WTC11 (cell line): ENCODE data around the gene PRKAA2. TPM values are rescaled to one million over a fixed set of nuclear protein-coding genes. Genes with fewer than 3 reads are reported as not detected.

Experiments
- ATAC-seq: fragments of 200-7000 bp; cut with Tn5 transposase; 2 replicates; pipeline ENCODE4 v1.10.0; 2021; ENCODE audit warnings: mild to moderate bottlenecking, moderate library complexity
- CTCF ChIA-PET: fragments of 300-600 bp; sonication (Branson Sonifier 250); formaldehyde crosslinking; loops from one replicate; lab custom pipeline; 2021; ENCODE audit warnings: antibody characterized with exemption; lab: Charles Lee
- POLR2A ChIA-PET: fragments of 350-600 bp; sonication (Branson Sonifier 250); formaldehyde crosslinking; loops from one replicate; lab custom pipeline; 2021; ENCODE audit warnings: antibody characterized with exemption; lab: Charles Lee
- DNase-seq: peaks from one replicate; pipeline ENCODE4 v3.0.0; 2021; ENCODE audit warnings: low spot score
- H3K27ac Mint-ChIP-seq: 2 replicates; pipeline ENCODE4 v1.8.0; 2021; ENCODE audit warnings: mixed read lengths
- H3K27me3 Mint-ChIP-seq: 2 replicates; pipeline ENCODE4 v1.8.0; 2021; ENCODE audit warnings: low read depth, mild to moderate bottlenecking, moderate library complexity, mixed read lengths
- H3K36me3 Mint-ChIP-seq: 2 replicates; pipeline ENCODE4 v1.8.0; 2021; ENCODE audit warnings: mixed read lengths
- H3K4me1 Mint-ChIP-seq: 2 replicates; pipeline ENCODE4 v1.8.0; 2022; ENCODE audit warnings: mixed read lengths
- H3K4me3 Mint-ChIP-seq: 2 replicates; pipeline ENCODE4 v1.8.0; 2021; ENCODE audit warnings: mild to moderate bottlenecking, moderate library complexity, mixed read lengths
- H3K9me3 Mint-ChIP-seq: 2 replicates; pipeline ENCODE4 v1.8.0; 2021; ENCODE audit warnings: mixed read lengths
- ATF1 ChIP-seq: sonication (generic); formaldehyde crosslinking; IDR thresholded peaks from 2 replicates; pipeline ENCODE4 v1.8.1; 2023; ENCODE audit warnings: mild to moderate bottlenecking, moderate library complexity, missing genetic modification reagents
- CBFB ChIP-seq: sonication (generic); formaldehyde crosslinking; IDR thresholded peaks from 2 replicates; pipeline ENCODE4 v1.8.1; 2022; ENCODE audit warnings: mild to moderate bottlenecking, low read depth, missing genetic modification reagents
- EMX1 ChIP-seq: fragments of 250-450 bp; sonication (Bioruptor Pico); IDR thresholded peaks from 2 replicates; pipeline ENCODE4 v1.8.0; 2021; ENCODE audit warnings: mild to moderate bottlenecking
- ESRRA ChIP-seq: sonication (generic); formaldehyde crosslinking; IDR thresholded peaks from 2 replicates; pipeline ENCODE4 v1.8.1; 2022; ENCODE audit warnings: mild to moderate bottlenecking, missing genetic modification reagents, borderline replicate concordance
- JUN ChIP-seq: sonication (generic); formaldehyde crosslinking; IDR thresholded peaks from 2 replicates; pipeline ENCODE4 v1.8.0; 2023; ENCODE audit warnings: mild to moderate bottlenecking, missing genetic modification reagents
- NR2C2 ChIP-seq: sonication (generic); formaldehyde crosslinking; IDR thresholded peaks from 2 replicates; pipeline ENCODE4 v1.8.0; 2022; ENCODE audit warnings: mild to moderate bottlenecking, missing genetic modification reagents
- NR3C1 ChIP-seq: sonication (generic); formaldehyde crosslinking; conservative IDR thresholded peaks from 2 replicates; pipeline ENCODE4 v1.8.1; 2023; ENCODE audit warnings: low read depth, mild to moderate bottlenecking, missing genetic modification reagents
- SMAD3 ChIP-seq: sonication (generic); formaldehyde crosslinking; IDR thresholded peaks from 2 replicates; pipeline ENCODE4 v1.8.0; 2022; ENCODE audit warnings: missing genetic modification reagents, mild to moderate bottlenecking, borderline replicate concordance
- TCF7 ChIP-seq: sonication (generic); formaldehyde crosslinking; IDR thresholded peaks from 2 replicates; pipeline ENCODE4 v1.8.0; 2022; ENCODE audit warnings: mild to moderate bottlenecking, low read depth, missing genetic modification reagents, moderate library complexity
- ZNF121 ChIP-seq: sonication (generic); formaldehyde crosslinking; IDR thresholded peaks from 2 replicates; pipeline ENCODE4 v1.8.0; 2023; ENCODE audit warnings: missing genetic modification reagents
- total RNA-seq: library from RNA; stranded (reverse); gene quantifications from 3 replicates; pipeline ENCODE4 v1.2.3, GENCODE V29; 2021
- TF ChIP-seq, protein P1 (sequence below): fragments of 250-450 bp; sonication (Bioruptor Pico); IDR thresholded peaks from 2 replicates; pipeline ENCODE4 v1.9.0; 2021; ENCODE audit warnings: mild to moderate bottlenecking, borderline replicate concordance
- TF ChIP-seq, protein P2 (sequence below): fragments of 200-600 bp; IDR thresholded peaks from 2 replicates; pipeline ENCODE4 v1.8.0; 2022; ENCODE audit warnings: antibody characterized with exemption
- TF ChIP-seq, protein P3 (sequence below): sonication (generic); formaldehyde crosslinking; IDR thresholded peaks from 2 replicates; pipeline ENCODE4 v1.8.1; 2022; ENCODE audit warnings: low read depth, mild to moderate bottlenecking, moderate library complexity, missing genetic modification reagents, borderline replicate concordance
- TF ChIP-seq, protein P4 (sequence below): fragments of 250-450 bp; sonication (Bioruptor Pico); IDR thresholded peaks from 2 replicates; pipeline ENCODE4 v2.1.2; 2022; ENCODE audit warnings: mild to moderate bottlenecking, moderate library complexity
- TF ChIP-seq, protein P5 (sequence below): fragments of 250-450 bp; sonication (Bioruptor Pico); conservative IDR thresholded peaks from 2 replicates; pipeline ENCODE4 v1.9.0; 2021; ENCODE audit warnings: mild to moderate bottlenecking
- TF ChIP-seq, protein P6 (sequence below): sonication (generic); formaldehyde crosslinking; conservative IDR thresholded peaks from 2 replicates; pipeline ENCODE4 v1.8.1; 2023; ENCODE audit warnings: mild to moderate bottlenecking, low read depth, missing genetic modification reagents, moderate library complexity
- TF ChIP-seq, protein P7 (sequence below): fragments of 250-450 bp; sonication (Bioruptor Pico); IDR thresholded peaks from 2 replicates; pipeline ENCODE4 v1.9.0; 2021; ENCODE audit warnings: mild to moderate bottlenecking

Gene PRKAA2
- total RNA-seq, 1 experiment from 2014 or later: 4.8 TPM

DNA sequence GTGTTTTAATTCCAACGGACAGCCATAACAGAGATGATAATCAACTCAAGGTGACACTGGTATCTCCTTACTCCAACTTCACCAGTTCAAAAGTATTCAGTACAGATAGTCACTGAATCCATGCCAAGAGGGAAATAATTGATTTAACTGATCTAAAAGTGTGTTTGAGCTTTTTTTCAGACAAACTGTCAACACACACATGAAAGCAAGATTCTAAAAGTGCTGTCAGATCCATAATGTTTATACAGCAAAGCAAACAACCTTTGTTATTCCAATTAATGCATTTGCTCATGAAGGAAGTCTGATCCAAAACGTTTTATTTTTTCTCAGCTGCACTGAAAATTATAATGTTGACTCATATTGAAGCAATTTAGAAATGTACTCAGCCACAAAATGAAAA is 5.9 kb upstream of the PRKAA2 start:
- no peak for DNase-seq

DNA sequence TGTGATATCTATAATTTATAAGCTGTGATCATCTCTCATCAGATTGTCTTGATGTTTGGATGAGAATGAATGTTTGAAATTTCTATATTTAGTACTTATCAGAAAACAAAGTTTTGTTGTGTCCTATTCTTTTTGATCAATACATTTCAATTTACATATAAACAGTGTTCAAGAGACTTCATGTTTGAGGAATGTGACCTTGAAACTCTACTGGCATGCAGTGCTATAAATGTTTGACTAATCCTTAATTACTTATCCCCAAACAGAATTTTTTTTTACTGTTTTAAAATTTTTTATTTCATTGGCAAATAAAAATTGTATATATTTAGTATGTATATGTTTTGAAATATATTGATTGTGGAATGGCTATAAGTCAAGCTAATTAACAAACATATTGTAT is 1.5 kb upstream of the PRKAA2 start:
- Mint-ChIP-seq H3K27ac (no peak overlapping the region), H3K27me3 (peaks cover 51% of the 10 kb centered on the region), H3K4me1 (peaks cover 21% of the 10 kb centered on the region), H3K36me3 (no peaks in the 10 kb centered on the region), H3K4me3 (peak overlapping the region; percentile 88), H3K9me3 (no peaks in the 10 kb centered on the region)
- ChIA-PET CTCF (interaction anchor here (0.6 kb wide), 1 partner anchor 914 kb away, joined by 4 read pairs; no protein-coding TSS in a partner anchor), POLR2A (no interaction called here)
- DNase-seq (no peak), ATAC-seq (no peak)
- TF ChIP-seq ATF1 (CRISPR knock-in tag) (no peak), JUN (CRISPR knock-in tag) (no peak), ESRRA (CRISPR knock-in tag) (no peak), SMAD3 (CRISPR knock-in tag) (no peak), TCF7 (CRISPR knock-in tag) (no peak), NR3C1 (no peak), EMX1 (CRISPR knock-in tag) (no peak)
- TF ChIP-seq, protein P1, sequence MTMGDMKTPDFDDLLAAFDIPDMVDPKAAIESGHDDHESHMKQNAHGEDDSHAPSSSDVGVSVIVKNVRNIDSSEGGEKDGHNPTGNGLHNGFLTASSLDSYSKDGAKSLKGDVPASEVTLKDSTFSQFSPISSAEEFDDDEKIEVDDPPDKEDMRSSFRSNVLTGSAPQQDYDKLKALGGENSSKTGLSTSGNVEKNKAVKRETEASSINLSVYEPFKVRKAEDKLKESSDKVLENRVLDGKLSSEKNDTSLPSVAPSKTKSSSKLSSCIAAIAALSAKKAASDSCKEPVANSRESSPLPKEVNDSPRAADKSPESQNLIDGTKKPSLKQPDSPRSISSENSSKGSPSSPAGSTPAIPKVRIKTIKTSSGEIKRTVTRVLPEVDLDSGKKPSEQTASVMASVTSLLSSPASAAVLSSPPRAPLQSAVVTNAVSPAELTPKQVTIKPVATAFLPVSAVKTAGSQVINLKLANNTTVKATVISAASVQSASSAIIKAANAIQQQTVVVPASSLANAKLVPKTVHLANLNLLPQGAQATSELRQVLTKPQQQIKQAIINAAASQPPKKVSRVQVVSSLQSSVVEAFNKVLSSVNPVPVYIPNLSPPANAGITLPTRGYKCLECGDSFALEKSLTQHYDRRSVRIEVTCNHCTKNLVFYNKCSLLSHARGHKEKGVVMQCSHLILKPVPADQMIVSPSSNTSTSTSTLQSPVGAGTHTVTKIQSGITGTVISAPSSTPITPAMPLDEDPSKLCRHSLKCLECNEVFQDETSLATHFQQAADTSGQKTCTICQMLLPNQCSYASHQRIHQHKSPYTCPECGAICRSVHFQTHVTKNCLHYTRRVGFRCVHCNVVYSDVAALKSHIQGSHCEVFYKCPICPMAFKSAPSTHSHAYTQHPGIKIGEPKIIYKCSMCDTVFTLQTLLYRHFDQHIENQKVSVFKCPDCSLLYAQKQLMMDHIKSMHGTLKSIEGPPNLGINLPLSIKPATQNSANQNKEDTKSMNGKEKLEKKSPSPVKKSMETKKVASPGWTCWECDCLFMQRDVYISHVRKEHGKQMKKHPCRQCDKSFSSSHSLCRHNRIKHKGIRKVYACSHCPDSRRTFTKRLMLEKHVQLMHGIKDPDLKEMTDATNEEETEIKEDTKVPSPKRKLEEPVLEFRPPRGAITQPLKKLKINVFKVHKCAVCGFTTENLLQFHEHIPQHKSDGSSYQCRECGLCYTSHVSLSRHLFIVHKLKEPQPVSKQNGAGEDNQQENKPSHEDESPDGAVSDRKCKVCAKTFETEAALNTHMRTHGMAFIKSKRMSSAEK: no peak
- TF ChIP-seq, protein P2, sequence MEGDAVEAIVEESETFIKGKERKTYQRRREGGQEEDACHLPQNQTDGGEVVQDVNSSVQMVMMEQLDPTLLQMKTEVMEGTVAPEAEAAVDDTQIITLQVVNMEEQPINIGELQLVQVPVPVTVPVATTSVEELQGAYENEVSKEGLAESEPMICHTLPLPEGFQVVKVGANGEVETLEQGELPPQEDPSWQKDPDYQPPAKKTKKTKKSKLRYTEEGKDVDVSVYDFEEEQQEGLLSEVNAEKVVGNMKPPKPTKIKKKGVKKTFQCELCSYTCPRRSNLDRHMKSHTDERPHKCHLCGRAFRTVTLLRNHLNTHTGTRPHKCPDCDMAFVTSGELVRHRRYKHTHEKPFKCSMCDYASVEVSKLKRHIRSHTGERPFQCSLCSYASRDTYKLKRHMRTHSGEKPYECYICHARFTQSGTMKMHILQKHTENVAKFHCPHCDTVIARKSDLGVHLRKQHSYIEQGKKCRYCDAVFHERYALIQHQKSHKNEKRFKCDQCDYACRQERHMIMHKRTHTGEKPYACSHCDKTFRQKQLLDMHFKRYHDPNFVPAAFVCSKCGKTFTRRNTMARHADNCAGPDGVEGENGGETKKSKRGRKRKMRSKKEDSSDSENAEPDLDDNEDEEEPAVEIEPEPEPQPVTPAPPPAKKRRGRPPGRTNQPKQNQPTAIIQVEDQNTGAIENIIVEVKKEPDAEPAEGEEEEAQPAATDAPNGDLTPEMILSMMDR: no peak
- TF ChIP-seq, protein P3, sequence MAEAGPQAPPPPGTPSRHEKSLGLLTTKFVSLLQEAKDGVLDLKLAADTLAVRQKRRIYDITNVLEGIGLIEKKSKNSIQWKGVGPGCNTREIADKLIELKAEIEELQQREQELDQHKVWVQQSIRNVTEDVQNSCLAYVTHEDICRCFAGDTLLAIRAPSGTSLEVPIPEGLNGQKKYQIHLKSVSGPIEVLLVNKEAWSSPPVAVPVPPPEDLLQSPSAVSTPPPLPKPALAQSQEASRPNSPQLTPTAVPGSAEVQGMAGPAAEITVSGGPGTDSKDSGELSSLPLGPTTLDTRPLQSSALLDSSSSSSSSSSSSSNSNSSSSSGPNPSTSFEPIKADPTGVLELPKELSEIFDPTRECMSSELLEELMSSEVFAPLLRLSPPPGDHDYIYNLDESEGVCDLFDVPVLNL (CRISPR knock-in tag): no peak
- TF ChIP-seq, protein P4, sequence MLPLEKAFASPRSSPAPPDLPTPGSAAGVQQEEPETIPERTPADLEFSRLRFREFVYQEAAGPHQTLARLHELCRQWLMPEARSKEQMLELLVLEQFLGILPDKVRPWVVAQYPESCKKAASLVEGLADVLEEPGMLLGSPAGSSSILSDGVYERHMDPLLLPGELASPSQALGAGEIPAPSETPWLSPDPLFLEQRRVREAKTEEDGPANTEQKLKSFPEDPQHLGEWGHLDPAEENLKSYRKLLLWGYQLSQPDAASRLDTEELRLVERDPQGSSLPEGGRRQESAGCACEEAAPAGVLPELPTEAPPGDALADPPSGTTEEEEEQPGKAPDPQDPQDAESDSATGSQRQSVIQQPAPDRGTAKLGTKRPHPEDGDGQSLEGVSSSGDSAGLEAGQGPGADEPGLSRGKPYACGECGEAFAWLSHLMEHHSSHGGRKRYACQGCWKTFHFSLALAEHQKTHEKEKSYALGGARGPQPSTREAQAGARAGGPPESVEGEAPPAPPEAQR (CRISPR knock-in tag): no peak

More for the DNA sequence above, 5.9 kb upstream of the PRKAA2 start:
- Mint-ChIP-seq H3K27me3 (peaks cover 33% of the 10 kb centered on the region), H3K36me3 (no peaks in the 10 kb centered on the region)
- CTCF ChIA-PET: no interaction called here
- TF ChIP-seq SMAD3 (CRISPR knock-in tag) (no peak), NR3C1 (no peak), CBFB (CRISPR knock-in tag) (no peak), NR2C2 (no peak), ZNF121 (CRISPR knock-in tag) (no peak)
- TF ChIP-seq, protein P5, sequence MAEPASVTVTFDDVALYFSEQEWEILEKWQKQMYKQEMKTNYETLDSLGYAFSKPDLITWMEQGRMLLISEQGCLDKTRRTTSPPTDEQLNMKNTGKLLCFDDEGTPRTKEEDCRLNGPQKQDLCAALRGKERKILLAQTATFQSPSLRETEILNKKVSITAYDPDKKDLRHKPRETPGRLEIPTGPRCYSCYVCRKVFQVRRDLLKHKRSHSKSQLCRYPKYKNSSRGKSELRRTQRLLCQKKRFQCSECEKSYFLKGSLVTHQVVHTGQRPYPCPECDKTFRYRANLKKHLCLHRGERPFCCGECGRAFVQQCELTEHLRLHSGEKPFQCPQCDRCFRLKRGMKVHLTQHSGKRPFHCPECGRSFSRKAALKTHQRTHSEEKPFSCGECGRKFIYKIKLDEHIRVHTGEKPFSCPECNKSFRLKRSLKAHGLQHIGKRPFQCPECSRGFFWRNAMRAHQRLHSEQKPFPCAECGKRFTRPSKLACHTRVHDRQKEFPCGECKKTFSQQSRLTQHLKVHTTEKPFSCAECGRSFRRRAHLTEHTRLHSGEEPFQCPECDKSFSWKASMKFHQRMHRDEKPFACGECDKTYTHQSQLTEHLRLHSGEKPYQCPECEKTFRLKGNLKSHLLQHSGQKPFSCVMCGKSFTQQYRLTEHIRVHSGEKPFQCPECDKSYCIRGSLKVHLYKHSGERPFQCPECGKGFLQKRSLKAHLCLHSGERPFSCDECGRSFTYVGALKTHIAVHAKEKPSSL: no peak
- TF ChIP-seq, protein P6, sequence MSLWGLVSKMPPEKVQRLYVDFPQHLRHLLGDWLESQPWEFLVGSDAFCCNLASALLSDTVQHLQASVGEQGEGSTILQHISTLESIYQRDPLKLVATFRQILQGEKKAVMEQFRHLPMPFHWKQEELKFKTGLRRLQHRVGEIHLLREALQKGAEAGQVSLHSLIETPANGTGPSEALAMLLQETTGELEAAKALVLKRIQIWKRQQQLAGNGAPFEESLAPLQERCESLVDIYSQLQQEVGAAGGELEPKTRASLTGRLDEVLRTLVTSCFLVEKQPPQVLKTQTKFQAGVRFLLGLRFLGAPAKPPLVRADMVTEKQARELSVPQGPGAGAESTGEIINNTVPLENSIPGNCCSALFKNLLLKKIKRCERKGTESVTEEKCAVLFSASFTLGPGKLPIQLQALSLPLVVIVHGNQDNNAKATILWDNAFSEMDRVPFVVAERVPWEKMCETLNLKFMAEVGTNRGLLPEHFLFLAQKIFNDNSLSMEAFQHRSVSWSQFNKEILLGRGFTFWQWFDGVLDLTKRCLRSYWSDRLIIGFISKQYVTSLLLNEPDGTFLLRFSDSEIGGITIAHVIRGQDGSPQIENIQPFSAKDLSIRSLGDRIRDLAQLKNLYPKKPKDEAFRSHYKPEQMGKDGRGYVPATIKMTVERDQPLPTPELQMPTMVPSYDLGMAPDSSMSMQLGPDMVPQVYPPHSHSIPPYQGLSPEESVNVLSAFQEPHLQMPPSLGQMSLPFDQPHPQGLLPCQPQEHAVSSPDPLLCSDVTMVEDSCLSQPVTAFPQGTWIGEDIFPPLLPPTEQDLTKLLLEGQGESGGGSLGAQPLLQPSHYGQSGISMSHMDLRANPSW (CRISPR knock-in tag): no peak
- TF ChIP-seq, protein P7, sequence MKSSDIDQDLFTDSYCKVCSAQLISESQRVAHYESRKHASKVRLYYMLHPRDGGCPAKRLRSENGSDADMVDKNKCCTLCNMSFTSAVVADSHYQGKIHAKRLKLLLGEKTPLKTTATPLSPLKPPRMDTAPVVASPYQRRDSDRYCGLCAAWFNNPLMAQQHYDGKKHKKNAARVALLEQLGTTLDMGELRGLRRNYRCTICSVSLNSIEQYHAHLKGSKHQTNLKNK: no peak
- TF ChIP-seq, all 79 proteins: peak for 0
- Mint-ChIP-seq H3K27ac (no peak overlapping the region), H3K9me3 (no peaks in the 10 kb centered on the region), H3K4me1 (peaks cover 4% of the 10 kb centered on the region), H3K4me3 (no peak overlapping the region)
- no peak for ATAC-seq
- POLR2A ChIA-PET: no interaction called here
